GM23338 (cell line): ENCODE measurements around the gene CD300LB. TPM values are rescaled to one million over a fixed set of nuclear protein-coding genes. Genes with fewer than 3 reads are reported as not detected.

Source experiments
- ATAC-seq: fragments of 200-7000 bp; cut with Tn5 transposase; 3 replicates; pipeline ENCODE4 v1.9.1; 2020
- DNase-seq: peaks from one replicate; pipeline ENCODE4 v3.0.0-alpha.2; 2015; ENCODE audit warnings: low spot score
- H2AFZ ChIP-seq: fragments of 200-600 bp; sonication (generic); 2 replicates; pipeline ENCODE4 v1.8.0; 2016; ENCODE audit warnings: antibody characterized with exemption, mild to moderate bottlenecking, moderate library complexity
- H3F3A ChIP-seq: fragments of 200-600 bp; sonication (generic); replicated peaks from 2 replicates; pipeline ENCODE4 v1.8.0; 2017; ENCODE audit warnings: antibody characterized with exemption, mixed run types, low read depth
- H3K27ac ChIP-seq: fragments of 200-600 bp; sonication (generic); 2 replicates; pipeline ENCODE4 v1.6.1; 2016; ENCODE audit warnings: low read depth
- H3K27me3 ChIP-seq: fragments of 200-600 bp; sonication (generic); 2 replicates; pipeline ENCODE4 v1.8.0; 2016; ENCODE audit warnings: mild to moderate bottlenecking, mixed run types, moderate library complexity; ENCODE audit not compliant: insufficient read depth
- H3K36me3 ChIP-seq: fragments of 200-600 bp; sonication (generic); 2 replicates; pipeline ENCODE4 v1.8.0; 2016; ENCODE audit warnings: mild to moderate bottlenecking; ENCODE audit not compliant: insufficient read depth
- H3K4me1 ChIP-seq: fragments of 200-600 bp; sonication (generic); 2 replicates; pipeline ENCODE4 v1.8.0; 2016; ENCODE audit warnings: mild to moderate bottlenecking, moderate library complexity; ENCODE audit not compliant: insufficient read depth
- H3K4me2 ChIP-seq: fragments of 200-600 bp; sonication (generic); 2 replicates; pipeline ENCODE4 v1.7.1; 2017; ENCODE audit warnings: mixed run types
- H3K4me3 ChIP-seq: fragments of 200-600 bp; sonication (generic); 2 replicates; pipeline ENCODE4 v1.6.1; 2016; ENCODE audit warnings: mixed run types
- H3K79me2 ChIP-seq: fragments of 200-600 bp; sonication (generic); replicated peaks from 2 replicates; pipeline ENCODE4 v1.8.0; 2017; ENCODE audit warnings: mild to moderate bottlenecking; ENCODE audit not compliant: insufficient read depth
- H3K9me2 ChIP-seq: fragments of 200-600 bp; sonication (generic); 2 replicates; pipeline ENCODE4 v1.8.0; 2017; ENCODE audit not compliant: insufficient read depth
- H4K20me1 ChIP-seq: fragments of 200-600 bp; sonication (generic); replicated peaks from 2 replicates; pipeline ENCODE4 v1.8.0; 2017; ENCODE audit warnings: mild to moderate bottlenecking; ENCODE audit not compliant: insufficient read depth
- H3K27ac Mint-ChIP-seq: 2 replicates; pipeline ENCODE4 v1.8.0; 2020; ENCODE audit warnings: inconsistent platforms, mild to moderate bottlenecking, moderate library complexity, mixed read lengths
- H3K27me3 Mint-ChIP-seq: 3 replicates; pipeline ENCODE4 v1.8.0; 2022; ENCODE audit warnings: low read depth, mild to moderate bottlenecking, moderate library complexity, mixed read lengths, inconsistent platforms; ENCODE audit not compliant: insufficient read depth, poor library complexity
- H3K36me3 Mint-ChIP-seq: 3 replicates; pipeline ENCODE4 v1.8.0; 2021; ENCODE audit warnings: low read depth, mild to moderate bottlenecking, inconsistent platforms, moderate library complexity, mixed read lengths
- H3K4me1 Mint-ChIP-seq: 3 replicates; pipeline ENCODE4 v1.8.0; 2020; ENCODE audit warnings: mild to moderate bottlenecking, inconsistent platforms, mixed read lengths
- H3K4me3 Mint-ChIP-seq: 3 replicates; pipeline ENCODE4 v1.8.0; 2021; ENCODE audit warnings: moderate library complexity, mild to moderate bottlenecking, inconsistent platforms, mixed read lengths
- H3K9me3 Mint-ChIP-seq: 3 replicates; pipeline ENCODE4 v1.8.0; 2020; ENCODE audit warnings: moderate library complexity, mild to moderate bottlenecking, inconsistent platforms, mixed read lengths
- CREB1 ChIP-seq: fragments of 250-450 bp; sonication (Bioruptor Pico); IDR thresholded peaks from 2 replicates; pipeline ENCODE4 v1.5.0; 2020; ENCODE audit warnings: low read depth, mild to moderate bottlenecking, moderate library complexity
- CTCF ChIP-seq, 2 experiments: fragments of 200-600 bp in 1 of 2; sonication (generic) in 1 of 2; conservative IDR thresholded peaks; 2 replicates each; pipeline versions ENCODE4 v1.5.1 to v1.6.1; 2016 to 2017; ENCODE audit warnings: antibody characterized with exemption in 2 of 2, low read depth in 2 of 2, mild to moderate bottlenecking in 2 of 2, moderate library complexity in 1 of 2
- EZH2 ChIP-seq: fragments of 200-600 bp; sonication (generic); IDR thresholded peaks from one replicate; pipeline ENCODE4 v1.8.0; 2017; ENCODE audit warnings: antibody characterized with exemption, mild to moderate bottlenecking, low read depth; ENCODE audit not compliant: unreplicated experiment
- JUNB ChIP-seq: IDR thresholded peaks from one replicate; pipeline ENCODE4 v1.6.1; 2016; ENCODE audit warnings: antibody characterized with exemption; ENCODE audit not compliant: unreplicated experiment
- NANOG ChIP-seq: IDR thresholded peaks from 2 replicates; pipeline ENCODE4 v1.6.1; 2016; ENCODE audit warnings: antibody characterized with exemption, borderline replicate concordance
- POLR2AphosphoS5 ChIP-seq: IDR thresholded peaks from 2 replicates; pipeline ENCODE4 v1.6.1; 2016; ENCODE audit warnings: antibody characterized with exemption, low read depth
- REST ChIP-seq: IDR thresholded peaks from one replicate; pipeline ENCODE4 v1.6.1; 2018; ENCODE audit warnings: antibody characterized with exemption; ENCODE audit not compliant: unreplicated experiment
- STAT1 ChIP-seq: IDR thresholded peaks from one replicate; pipeline ENCODE4 v1.6.1; 2016; ENCODE audit warnings: antibody characterized with exemption; ENCODE audit not compliant: unreplicated experiment
- ZNF114 ChIP-seq: fragments of 250-450 bp; sonication (Bioruptor Pico); IDR thresholded peaks from 2 replicates; pipeline ENCODE4 v1.5.0; 2020; ENCODE audit warnings: mild to moderate bottlenecking, moderate library complexity
- ZNF331 ChIP-seq: fragments of 250-450 bp; sonication (Bioruptor Pico); IDR thresholded peaks from 2 replicates; pipeline ENCODE4 v1.5.0; 2020; ENCODE audit warnings: low read depth, mild to moderate bottlenecking, moderate library complexity
- ZNF462 ChIP-seq: fragments of 250-450 bp; sonication (Bioruptor Pico); IDR thresholded peaks from 2 replicates; pipeline ENCODE4 v1.5.0; 2020; ENCODE audit warnings: mild to moderate bottlenecking, moderate library complexity
- polyA plus RNA-seq: library from polyadenylated mRNA; unstranded; fragments of >200 nt; fragmentation: Nextera tagmentation; extraction: Ambion mirVana; gene quantifications from 2 replicates; pipeline ENCODE4 v1.2.1, GENCODE V29; 2016
- total RNA-seq: library from RNA; depleted of rRNA; stranded (reverse); fragments of >200 nt; shearing (Covaris generic); gene quantifications from 2 replicates; pipeline ENCODE4 v1.2.3, GENCODE V29; 2014

The CD300LB gene
- total and polyA plus RNA-seq, 2 experiments from 2014 or later, result not detected

- no peak overlapping the region for H3K27ac ChIP-seq
- no peaks in the 10 kb centered on the region for H3K27me3 ChIP-seq
- no peak overlapping the region for H3K4me2 ChIP-seq
- H3K27me3 Mint-ChIP-seq, result peaks cover 5% of the 10 kb centered on the region
- H4K20me1 ChIP-seq, result no peaks in the 10 kb centered on the region
- no peak for DNase-seq
- H3K4me3 Mint-ChIP-seq, result no peak overlapping the region
- H3K27ac Mint-ChIP-seq, result no peak overlapping the region
- H3K4me1 ChIP-seq, result no peaks in the 10 kb centered on the region
- TF ChIP-seq REST (no peak), CTCF (conservative IDR thresholded peaks at IDR 0.05; ENCODE audit: low read depth in 2 of 2) (no peak), STAT1 (no peak), EZH2 (no peak), CREB1 (CRISPR knock-in tag) (no peak), JUNB (no peak), ZNF462 (no peak), ZNF331 (no peak), NANOG (no peak), ZNF114 (CRISPR knock-in tag) (no peak), POLR2AphosphoS5 (no peak)
- no peaks in the 10 kb centered on the region for H3K4me1 Mint-ChIP-seq
- no peak overlapping the region for H3K4me3 ChIP-seq
- no peaks in the 10 kb centered on the region for H3K79me2 ChIP-seq
- H3K36me3 ChIP-seq, result no peaks in the 10 kb centered on the region
- H3K36me3 Mint-ChIP-seq, result no peaks in the 10 kb centered on the region
- H3F3A ChIP-seq, result no peaks in the 10 kb centered on the region
- no peak overlapping the region for H2AFZ ChIP-seq
- ATAC-seq, result no peak
- H3K9me2 ChIP-seq, result no peaks in the 10 kb centered on the region
- peaks cover 29% of the 10 kb centered on the region for H3K9me3 Mint-ChIP-seq
Measured at GRCh38 chr17:74525781-74526288, 5.4 kb downstream of the CD300LB start.
